Endothelial cell of umbilical vein (primary cell): ENCODE data around the gene LRP5. TPM values are rescaled to one million over a fixed set of nuclear protein-coding genes. Genes with fewer than 3 reads are reported as not detected.

ENCODE experiments used
- BruUV-seq: library from RNA; stranded (reverse); fragments of 400-500 nt; replicated peaks from 2 replicates; lab custom pipeline; 2021; lab: Mats Ljungman, UMichigan
- CTCF ChIA-PET: fragments of 300-600, 350-600 bp; sonication (Branson Sonifier 250); formaldehyde crosslinking; loops from one replicate; lab custom pipeline; 2021; ENCODE audit warnings: antibody characterized with exemption, inconsistent platforms; lab: Charles Lee
- POLR2A ChIA-PET: fragments of 300-600, 350-600 bp; sonication (Branson Sonifier 250); formaldehyde crosslinking; loops from one replicate; lab custom pipeline; 2021; ENCODE audit warnings: antibody characterized with exemption, inconsistent platforms; lab: Charles Lee
- DNase-seq: peaks from one replicate; pipeline ENCODE4 v3.0.0-alpha.2; 2011; ENCODE audit warnings: low read depth, low spot score
- FAIRE-seq: peaks from 2 replicates; lab custom pipeline; 2011; peaks lifted over from hg19 to GRCh38; lab: Jason Lieb, UNC
- H2AFZ ChIP-seq: 2 replicates; pipeline ENCODE4 v1.6.0; 2012; ENCODE audit warnings: low read depth, low read length, control low read depth, inconsistent platforms
- H3K27ac ChIP-seq: 2 replicates; pipeline ENCODE4 v1.5.1; 2011; ENCODE audit warnings: low read depth, mild to moderate bottlenecking, control low read depth, low read length, moderate library complexity; ENCODE audit not compliant: insufficient read depth
- H3K27me3 ChIP-seq, 2 experiments: 2 replicates each; pipeline versions ENCODE4 v1.6.0 to v1.6.1; 2011; ENCODE audit warnings: low read length in 2 of 2, mixed read lengths in 1 of 2; ENCODE audit not compliant: control insufficient read depth in 2 of 2, insufficient read depth in 2 of 2
- H3K36me3 ChIP-seq, 2 experiments: 2 replicates in 1 of 2; 3 replicates in 1 of 2; pipeline ENCODE4 v1.5.1; 2011; ENCODE audit warnings: low read length in 2 of 2, mild to moderate bottlenecking in 1 of 2, moderate library complexity in 1 of 2; ENCODE audit not compliant: control insufficient read depth in 2 of 2, insufficient read depth in 2 of 2; ENCODE audit errors: extremely low read depth in 1 of 2
- H3K4me1 ChIP-seq: 3 replicates; pipeline ENCODE4 v1.5.1; 2011; ENCODE audit warnings: mild to moderate bottlenecking, low read length; ENCODE audit not compliant: control insufficient read depth, insufficient read depth; ENCODE audit errors: extremely low read depth
- H3K4me2 ChIP-seq: 2 replicates; pipeline ENCODE4 v1.6.1; 2011; ENCODE audit warnings: low read length, control low read depth, mixed read lengths; ENCODE audit not compliant: insufficient read depth
- H3K4me3 ChIP-seq, 3 experiments: fragments of 200-600 bp in 1 of 3; sonication (generic), shearing (Covaris generic) in 1 of 3; replicated peaks in 1 of 3; 2 replicates each; pipeline ENCODE4 v1.5.1; 2011 to 2016; ENCODE audit warnings: control low read depth in 3 of 3, low read length in 3 of 3, mild to moderate bottlenecking in 2 of 3, inconsistent platforms in 1 of 3, low read depth in 1 of 3, moderate library complexity in 1 of 3; ENCODE audit not compliant: insufficient read depth in 1 of 3
- H3K79me2 ChIP-seq: 2 replicates; pipeline ENCODE4 v1.6.0; 2012; ENCODE audit warnings: low read length, inconsistent platforms; ENCODE audit not compliant: control insufficient read depth, insufficient read depth
- H3K9ac ChIP-seq: replicated peaks from 2 replicates; pipeline ENCODE3; 2011; ENCODE audit warnings: low read length, control low read depth; ENCODE audit not compliant: insufficient read depth; ENCODE audit errors: extremely low read depth
- H3K9me1 ChIP-seq: replicated peaks from 3 replicates; pipeline ENCODE4 v1.6.0; 2011; ENCODE audit warnings: mild to moderate bottlenecking, low read length; ENCODE audit not compliant: control insufficient read depth, insufficient read depth; ENCODE audit errors: extremely low read depth
- H3K9me3 ChIP-seq: replicated peaks from 2 replicates; pipeline ENCODE4 v1.5.1; 2012; ENCODE audit warnings: low read length, inconsistent platforms; ENCODE audit not compliant: control insufficient read depth, insufficient read depth
- H4K20me1 ChIP-seq: replicated peaks from 2 replicates; pipeline ENCODE3; 2011; ENCODE audit warnings: mild to moderate bottlenecking, low read length; ENCODE audit not compliant: control insufficient read depth, insufficient read depth; ENCODE audit errors: extremely low read depth
- EZH2 ChIP-seq: IDR thresholded peaks from 2 replicates; pipeline ENCODE4 v1.6.1; 2012; ENCODE audit warnings: borderline replicate concordance, low read depth, mild to moderate bottlenecking, moderate library complexity, low read length, inconsistent platforms; ENCODE audit not compliant: severe bottlenecking
- FOS ChIP-seq: IDR thresholded peaks from 2 replicates; pipeline ENCODE4 v1.6.1; 2011; ENCODE audit warnings: mild to moderate bottlenecking, low read length, moderate library complexity, borderline replicate concordance; ENCODE audit not compliant: insufficient read depth
- GATA2 ChIP-seq: IDR thresholded peaks from 2 replicates; pipeline ENCODE4 v1.7.0; 2011; ENCODE audit warnings: low read depth, mild to moderate bottlenecking, moderate library complexity, mixed read lengths, low read length; ENCODE audit not compliant: insufficient read length, insufficient read depth
- JUN ChIP-seq: IDR thresholded peaks from 2 replicates; pipeline ENCODE4 v1.6.1; 2011; ENCODE audit warnings: borderline replicate concordance, low read depth; ENCODE audit not compliant: insufficient read length, insufficient read depth
- MYC ChIP-seq: IDR thresholded peaks from one replicate; pipeline ENCODE4 v1.6.1; 2011; ENCODE audit warnings: mild to moderate bottlenecking, low read depth, low read length
- POLR2A ChIP-seq: IDR thresholded peaks from 2 replicates; pipeline ENCODE4 v1.6.1; 2012; ENCODE audit warnings: low read depth, mild to moderate bottlenecking, control low read depth, low read length
- POLR2AphosphoS5 ChIP-seq: IDR thresholded peaks from 2 replicates; pipeline ENCODE4 v1.6.1; 2012; ENCODE audit warnings: low read depth, mild to moderate bottlenecking, control low read depth, low read length, moderate library complexity; ENCODE audit not compliant: insufficient read depth
- dilution Hi-C: fragments of 300-500 bp; cut with MboI; formaldehyde crosslinking; loops from one replicate; pipeline ENCODE4 v1.15.0; 2019; ENCODE audit warnings: low sequenced_read_pairs; ENCODE audit not compliant: extremely low pct_ligation_motif_present
- intact Hi-C: fragments of 100-400 bp; cut with micrococcal nuclease; formaldehyde crosslinking; loops from one replicate; pipeline ENCODE4 v1.10.0; 2022
- polyA plus RNA-seq, 4 experiments: library from polyadenylated mRNA; depleted of rRNA in 3 of 4; stranded (reverse) in 3 of 4; unstranded in 1 of 4; fragments of >200 nt; gene quantifications; 2 replicates each; pipeline versions ENCODE4 v1.2.1 to v1.2.3, GENCODE V29; 2011 to 2012; ENCODE audit warnings: missing spikeins in 1 of 4
- total RNA-seq: library from RNA; stranded (reverse); gene quantifications from 2 replicates; pipeline ENCODE4 v1.2.3, GENCODE V29; 2021
- TF ChIP-seq, protein P1 (sequence below): IDR thresholded peaks from 2 replicates; pipeline ENCODE4 v1.6.1; 2011; ENCODE audit not compliant: insufficient read depth, insufficient read length
- TF ChIP-seq, protein P2 (sequence below), 2 donors: IDR thresholded peaks; 1 replicate in 1 of 2; 2 replicates in 1 of 2; pipeline ENCODE4 v1.5.1; 2011; ENCODE audit warnings: low read length in 2 of 2, mild to moderate bottlenecking in 2 of 2, moderate library complexity in 2 of 2, control low read depth in 1 of 2, inconsistent platforms in 1 of 2, low read depth in 1 of 2; ENCODE audit not compliant: insufficient read depth in 1 of 2; ENCODE audit errors: extremely low read depth in 1 of 2

Gene LRP5
- total and polyA plus RNA-seq, 2 donors (not counting 3 experiments of a cell fraction or from before 2014, with no cell fraction given), result 35.1 to 51.8 TPM

DNA sequence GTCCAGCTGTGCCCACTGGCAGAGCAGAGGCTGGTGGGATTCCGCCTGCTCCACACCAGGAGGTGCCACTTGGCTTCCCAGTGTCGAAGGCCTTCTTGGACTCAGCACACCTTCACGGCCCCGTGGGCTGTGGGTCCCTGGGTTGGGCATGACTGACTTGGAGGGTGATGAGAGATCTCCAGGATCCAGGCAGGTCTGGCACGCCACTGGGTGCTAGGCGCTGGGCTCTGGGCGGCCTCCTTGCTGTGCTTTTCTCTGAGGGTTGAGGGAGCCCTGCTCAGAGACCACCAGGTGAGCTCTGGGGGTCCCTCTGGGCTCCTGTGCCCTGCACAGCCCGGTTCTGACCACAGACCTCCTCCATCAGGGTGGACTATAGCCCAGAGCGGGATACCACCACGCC is 12.3 kb downstream of the LRP5 start:
- H3K36me3 ChIP-seq, result no peaks in the 10 kb centered on the region
- H3K4me2 ChIP-seq, result no peak overlapping the region
- ChIA-PET CTCF (interaction anchor here (1.0 to 1.7 kb wide), 3 partner anchors 10 to 67 kb away, joined by 3 to 4 read pairs (median 3); no protein-coding TSS in a partner anchor), POLR2A (no interaction called here)
- no peak overlapping the region for H2AFZ ChIP-seq
- peaks cover 27% of the 10 kb centered on the region for H3K79me2 ChIP-seq
- peaks cover 29% of the 10 kb centered on the region for H3K4me1 ChIP-seq
- no peak overlapping the region for H3K27ac ChIP-seq
- dilution Hi-C loops, result no loop called here
- TF ChIP-seq POLR2AphosphoS5 (no peak), GATA2 (no peak), FOS (no peak), MYC (no peak), POLR2A (no peak)
- TF ChIP-seq, protein P1, sequence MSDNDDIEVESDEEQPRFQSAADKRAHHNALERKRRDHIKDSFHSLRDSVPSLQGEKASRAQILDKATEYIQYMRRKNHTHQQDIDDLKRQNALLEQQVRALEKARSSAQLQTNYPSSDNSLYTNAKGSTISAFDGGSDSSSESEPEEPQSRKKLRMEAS, result no peak
- H4K20me1 ChIP-seq, result no peaks in the 10 kb centered on the region
- H3K4me3 ChIP-seq, result no peak overlapping the region
- no peak overlapping the region for H3K9ac ChIP-seq
- intact Hi-C loops, result no loop called here
- no peaks in the 10 kb centered on the region for H3K27me3 ChIP-seq
- BruUV-seq, result no TSS peak
- DNase-seq, result no peak
- no peaks in the 10 kb centered on the region for H3K9me3 ChIP-seq
- no peaks in the 10 kb centered on the region for H3K9me1 ChIP-seq
- FAIRE-seq, result no peak

DNA sequence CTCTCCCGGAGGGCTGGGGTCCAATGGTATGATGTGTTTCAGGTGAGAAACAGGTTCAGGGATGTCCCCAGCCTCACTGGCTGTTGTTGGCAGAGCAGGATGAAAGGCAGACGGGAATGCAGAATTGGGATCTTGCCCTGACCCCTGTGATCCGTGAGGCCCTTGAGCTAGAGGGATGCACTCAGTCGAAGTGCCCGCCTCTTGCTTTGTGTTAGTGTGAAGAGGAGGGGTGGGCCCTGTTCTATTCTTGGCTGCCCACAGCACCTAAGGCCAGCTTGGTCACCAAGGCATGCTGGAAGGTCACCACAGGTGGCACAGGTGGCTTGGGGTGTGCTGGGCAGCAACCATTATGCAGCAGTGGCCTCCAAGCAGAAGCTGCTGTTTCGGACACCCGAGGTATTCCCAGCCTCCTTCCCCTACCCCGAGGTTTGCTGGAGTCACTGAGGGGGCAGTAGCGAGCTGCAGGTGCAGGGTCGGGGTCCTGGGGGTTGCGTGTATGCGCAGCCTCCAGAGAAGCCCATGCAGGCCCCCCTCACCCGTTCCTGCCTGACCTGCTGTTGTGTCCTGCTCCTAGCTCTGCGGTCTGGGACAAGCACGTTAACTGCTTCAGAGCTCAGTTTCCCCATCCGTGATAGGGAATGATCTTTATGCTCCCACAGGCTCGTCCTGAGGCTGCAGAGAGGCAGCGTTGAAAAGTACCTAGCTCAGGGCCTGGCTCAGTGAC is 13.0 kb downstream of the LRP5 start:
- Histone ChIP-seq H3K4me2 (no peak overlapping the region), H3K27ac (no peak overlapping the region), H3K36me3 (no peaks in the 10 kb centered on the region), H3K79me2 (peaks cover 23% of the 10 kb centered on the region), H3K9me1 (no peaks in the 10 kb centered on the region), H4K20me1 (no peaks in the 10 kb centered on the region), H3K4me3 (no peak overlapping the region), H3K27me3 (no peaks in the 10 kb centered on the region), H3K9me3 (no peaks in the 10 kb centered on the region), H3K4me1 (peaks cover 36% of the 10 kb centered on the region), H3K9ac (no peak overlapping the region), H2AFZ (no peak overlapping the region)
- FAIRE-seq, result no peak
- no peak for DNase-seq
- dilution Hi-C loops, result no loop called here
- CTCF ChIA-PET, result interaction anchor here (1.0 to 1.7 kb wide), 3 partner anchors 11 to 68 kb away, joined by 3 to 4 read pairs (median 3); no protein-coding TSS in a partner anchor
- TF ChIP-seq EZH2 (no peak), POLR2AphosphoS5 (no peak), POLR2A (no peak), GATA2 (no peak), JUN (no peak), MYC (no peak), FOS (no peak)
- TF ChIP-seq, protein P2, sequence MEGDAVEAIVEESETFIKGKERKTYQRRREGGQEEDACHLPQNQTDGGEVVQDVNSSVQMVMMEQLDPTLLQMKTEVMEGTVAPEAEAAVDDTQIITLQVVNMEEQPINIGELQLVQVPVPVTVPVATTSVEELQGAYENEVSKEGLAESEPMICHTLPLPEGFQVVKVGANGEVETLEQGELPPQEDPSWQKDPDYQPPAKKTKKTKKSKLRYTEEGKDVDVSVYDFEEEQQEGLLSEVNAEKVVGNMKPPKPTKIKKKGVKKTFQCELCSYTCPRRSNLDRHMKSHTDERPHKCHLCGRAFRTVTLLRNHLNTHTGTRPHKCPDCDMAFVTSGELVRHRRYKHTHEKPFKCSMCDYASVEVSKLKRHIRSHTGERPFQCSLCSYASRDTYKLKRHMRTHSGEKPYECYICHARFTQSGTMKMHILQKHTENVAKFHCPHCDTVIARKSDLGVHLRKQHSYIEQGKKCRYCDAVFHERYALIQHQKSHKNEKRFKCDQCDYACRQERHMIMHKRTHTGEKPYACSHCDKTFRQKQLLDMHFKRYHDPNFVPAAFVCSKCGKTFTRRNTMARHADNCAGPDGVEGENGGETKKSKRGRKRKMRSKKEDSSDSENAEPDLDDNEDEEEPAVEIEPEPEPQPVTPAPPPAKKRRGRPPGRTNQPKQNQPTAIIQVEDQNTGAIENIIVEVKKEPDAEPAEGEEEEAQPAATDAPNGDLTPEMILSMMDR (IDR thresholded peaks at IDR 0.05; ENCODE audit: extremely low read depth in 1 of 2, insufficient read depth in 1 of 2, low read depth in 1 of 2, low read length in 2 of 2), result no peak
- BruUV-seq, result no TSS peak
- intact Hi-C loops, result no loop called here
- POLR2A ChIA-PET, result no interaction called here
